K562 (cell line): ENCODE results near the gene PLAGL1. TPM values are rescaled to one million over a fixed set of nuclear protein-coding genes. Genes with fewer than 3 reads are reported as not detected.

Source experiments
- ATAC-seq: fragments of 200-7000 bp; cut with Tn5 transposase; 3 replicates; pipeline ENCODE4 v1.9.1; 2020; ENCODE audit warnings: moderate library complexity
- BruUV-seq: library from RNA; stranded (reverse); fragments of 400-500 nt; replicated peaks from 2 replicates; lab custom pipeline; 2021; lab: Mats Ljungman, UMichigan
- CTCF ChIA-PET: fragments of 300-600 bp; formaldehyde crosslinking; extraction: SDS; loops from one replicate; lab custom pipeline; 2021; ENCODE audit warnings: low intra/inter-chr PET ratio; lab: Yijun Ruan, JAX
- POLR2A ChIA-PET: fragments of 300-600, 350-650 bp; sonication (Branson Sonifier 250); formaldehyde crosslinking; extraction: SDS; loops from one replicate; lab custom pipeline; 2021; ENCODE audit warnings: antibody characterized with exemption, inconsistent platforms; lab: Yijun Ruan, JAX
- DNase-seq, 4 experiments: peaks; one replicate each; pipeline versions ENCODE4 v3.0.0 to v3.0.0-alpha.2; 2011 to 2018; ENCODE audit warnings: low spot score in 3 of 4, mixed read lengths in 3 of 4; ENCODE audit errors: extremely low read depth in 1 of 4
- FAIRE-seq: peaks from 2 replicates; lab custom pipeline; 2011; peaks lifted over from hg19 to GRCh38; lab: Jason Lieb, UNC
- H2AFZ ChIP-seq: 2 replicates; pipeline ENCODE4 v1.6.0; 2011; ENCODE audit warnings: low read depth, low read length, control low read depth, inconsistent platforms
- H3K27ac ChIP-seq: fragments of 200-600 bp; 3 replicates; pipeline ENCODE4 v1.8.0; 2011; ENCODE audit warnings: low read depth, mild to moderate bottlenecking, control low read depth, inconsistent platforms, low read length, moderate library complexity, mixed read lengths; ENCODE audit errors: extremely low read depth
- H3K27me3 ChIP-seq, 2 experiments: fragments of 300-600 bp in 1 of 2; 2 replicates in 1 of 2; 3 replicates in 1 of 2; pipeline versions ENCODE4 v1.6.0 to v1.8.0; 2011; ENCODE audit warnings: inconsistent platforms in 2 of 2, low read length in 2 of 2, mild to moderate bottlenecking in 1 of 2, mixed read lengths in 1 of 2, moderate library complexity in 1 of 2; ENCODE audit not compliant: control insufficient read depth in 2 of 2, insufficient read depth in 2 of 2
- H3K36me3 ChIP-seq: fragments of 300-600 bp; 3 replicates; pipeline ENCODE4 v1.8.0; 2011; ENCODE audit warnings: mild to moderate bottlenecking, low read length, inconsistent platforms; ENCODE audit not compliant: control insufficient read depth, insufficient read depth
- H3K4me1 ChIP-seq, 2 experiments: fragments of 200-600 bp in 1 of 2; replicated peaks in 1 of 2; 2 replicates in 1 of 2; 3 replicates in 1 of 2; pipeline versions ENCODE4 v1.5.1 to v1.8.0; 2011; ENCODE audit warnings: inconsistent platforms in 2 of 2, low read length in 2 of 2, mild to moderate bottlenecking in 1 of 2, mixed read lengths in 1 of 2, moderate library complexity in 1 of 2; ENCODE audit not compliant: control insufficient read depth in 2 of 2, insufficient read depth in 2 of 2
- H3K4me2 ChIP-seq: 2 replicates; pipeline ENCODE4 v1.6.1; 2011; ENCODE audit warnings: low read length, control low read depth, inconsistent platforms, mixed read lengths; ENCODE audit not compliant: insufficient read depth
- H3K4me3 ChIP-seq: fragments of 200-600 bp; sonication (generic), shearing (Covaris generic); 2 replicates; pipeline ENCODE4 v1.5.1; 2016; ENCODE audit warnings: control low read depth, inconsistent platforms
- H3K79me2 ChIP-seq: fragments of 200-600 bp; 3 replicates; pipeline ENCODE4 v1.8.0; 2011; ENCODE audit warnings: low read length, inconsistent platforms; ENCODE audit not compliant: control insufficient read depth, insufficient read depth
- H3K9ac ChIP-seq, 2 experiments: 2 replicates each; pipeline versions ENCODE4 v1.6.0 to v1.6.1; 2011; ENCODE audit warnings: low read depth in 2 of 2, low read length in 2 of 2, control low read depth in 1 of 2, inconsistent platforms in 1 of 2, mild to moderate bottlenecking in 1 of 2, mixed read lengths in 1 of 2; ENCODE audit not compliant: insufficient read depth in 1 of 2
- H3K9me1 ChIP-seq: one replicate; pipeline ENCODE4 v1.6.0; 2011; ENCODE audit warnings: inconsistent platforms, mild to moderate bottlenecking, low read length, moderate library complexity; ENCODE audit not compliant: control insufficient read depth, insufficient read depth
- H3K9me3 ChIP-seq: replicated peaks from 2 replicates; pipeline ENCODE4 v1.5.1; 2011; ENCODE audit warnings: low read depth, low read length, inconsistent platforms; ENCODE audit not compliant: control insufficient read depth, insufficient read depth
- H4K20me1 ChIP-seq: replicated peaks from 2 replicates; pipeline ENCODE4 v1.6.1; 2011; ENCODE audit warnings: low read length, inconsistent platforms, mixed read lengths; ENCODE audit not compliant: control insufficient read depth, insufficient read depth
- ASH1L ChIP-seq: fragments of 450-650 bp; IDR thresholded peaks from 2 replicates; pipeline ENCODE4 v1.6.1; 2018; ENCODE audit warnings: borderline replicate concordance, mild to moderate bottlenecking, low read depth; ENCODE audit not compliant: partially characterized antibody
- CBFB ChIP-seq: sonication (generic); formaldehyde crosslinking; IDR thresholded peaks from 2 replicates; pipeline ENCODE4 v1.4.0; 2020; ENCODE audit warnings: mild to moderate bottlenecking, missing genetic modification reagents
- CREB3L1 ChIP-seq: fragments of 450-650 bp; IDR thresholded peaks from 2 replicates; pipeline ENCODE4 v1.6.1; 2014; ENCODE audit warnings: low read depth, mild to moderate bottlenecking, moderate library complexity, borderline replicate concordance
- FOXK1 ChIP-seq: sonication (generic); formaldehyde crosslinking; IDR thresholded peaks from 2 replicates; pipeline ENCODE4 v1.8.0; 2022; ENCODE audit warnings: missing genetic modification reagents, mild to moderate bottlenecking, borderline replicate concordance
- HCFC1 ChIP-seq: IDR thresholded peaks from 2 replicates; pipeline ENCODE4 v1.6.1; 2012; ENCODE audit warnings: low read depth, low read length, improper control_type of control experiment
- KDM5B ChIP-seq: fragments of 200-600 bp; sonication (generic); IDR thresholded peaks from 2 replicates; pipeline ENCODE4 v1.6.1; 2012; ENCODE audit warnings: low read depth, mild to moderate bottlenecking, moderate library complexity, low read length, control low read depth, inconsistent platforms; ENCODE audit not compliant: insufficient replicate concordance
- MYC ChIP-seq, 2 experiments: fragments of 250-450 bp in 1 of 2; sonication (Bioruptor Pico) in 1 of 2; IDR thresholded peaks; 2 replicates each; pipeline versions ENCODE4 v1.5.1 to v1.6.1; 2012 to 2021; ENCODE audit warnings: low read depth in 2 of 2, borderline replicate concordance in 1 of 2, improper control_type of control experiment in 1 of 2, low read length in 1 of 2, mild to moderate bottlenecking in 1 of 2, moderate library complexity in 1 of 2
- NFIX ChIP-seq: fragments of 250-450 bp; sonication (Bioruptor Pico); IDR thresholded peaks from 2 replicates; pipeline ENCODE4 v1.4.0; 2020; ENCODE audit warnings: low read depth, mild to moderate bottlenecking, moderate library complexity
- ZBTB49 ChIP-seq: sonication (generic); formaldehyde crosslinking; IDR thresholded peaks from 2 replicates; pipeline ENCODE4 v1.8.0; 2022; ENCODE audit warnings: missing genetic modification reagents, mild to moderate bottlenecking, borderline replicate concordance
- ZEB2 ChIP-seq: fragments of 450-650 bp; IDR thresholded peaks from 2 replicates; pipeline ENCODE4 v1.6.1; 2016
- ZNF140 ChIP-seq: fragments of 250-450 bp; sonication (Bioruptor Pico); IDR thresholded peaks from 2 replicates; pipeline ENCODE4 v1.8.0; 2021; ENCODE audit warnings: moderate library complexity, mild to moderate bottlenecking, inconsistent platforms
- ZNF57 ChIP-seq: fragments of 450-650 bp; formaldehyde crosslinking; IDR thresholded peaks from 2 replicates; pipeline ENCODE4 v1.4.0; 2020; ENCODE audit warnings: mild to moderate bottlenecking, moderate library complexity
- WGBS: fragments of 100-300 bp; shearing (Covaris generic); methylation state at CpG from one replicate; pipeline ENCODE4 v1.1.6; 2016; ENCODE audit warnings: low coverage, mixed read lengths; ENCODE audit not compliant: insufficient coverage; ENCODE audit errors: missing lambda C conversion rate; 5-methylcytosine and 5-hydroxymethylcytosine counted together
- in situ Hi-C: fragments of 300-500 bp; cut with MboI; formaldehyde crosslinking; loops from 4 replicates; pipeline ENCODE4 v1.15.0; 2018; ENCODE audit warnings: inconsistent platforms, mixed read lengths
- intact Hi-C: fragments of 100-400 bp; cut with micrococcal nuclease; formaldehyde crosslinking; loops from 2 replicates; pipeline ENCODE4 v1.14.2; 2022
- polyA plus RNA-seq, 8 experiments: library from polyadenylated mRNA; depleted of rRNA in 4 of 8; stranded (reverse) in 5 of 8; unstranded in 3 of 8; fragments of >200 nt; fragmentation: Nextera tagmentation in 2 of 8; fragmentation: Illumina TruSeq in 1 of 8; extraction: Ambion mirVana in 2 of 8; extraction: Trizol in 1 of 8; gene quantifications; 2 replicates each; pipeline versions ENCODE4 v1.2.1 to v1.2.3, GENCODE V29; 2011 to 2014; ENCODE audit warnings: inconsistent platforms in 1 of 8, missing spikeins in 1 of 8
- total RNA-seq, 7 experiments: library from RNA; depleted of rRNA in 6 of 7; stranded (reverse); fragments of >200 nt in 6 of 7; fragmentation: Illumina TruSeq in 2 of 7; extraction: Trizol in 2 of 7; gene quantifications; 2 replicates each; pipeline versions ENCODE4 v1.2.1 to v1.2.3, GENCODE V29; 2011 to 2021; ENCODE audit warnings: low replicate concordance in 1 of 7

PLAGL1 gene
- total and polyA plus RNA-seq, 9 of the 15 experiments (the other 6 are each of a cell fraction or from before 2014, with no cell fraction given) = 4.9 to 29.6 (median 13.2) TPM

- FAIRE-seq (no peak), ATAC-seq (no peak), DNase-seq (no peak)
- H3K9ac ChIP-seq = no peak overlapping the region
- no peaks in the 10 kb centered on the region for H4K20me1 ChIP-seq
- no peaks in the 10 kb centered on the region for H3K27me3 ChIP-seq
- POLR2A ChIA-PET = no interaction called here
- intact Hi-C loops = no loop called here
- BruUV-seq = no TSS peak
- H3K4me1 ChIP-seq = peaks cover 0 to 7% of the 10 kb centered on the region in 2 experiments; a peak in 2 of 5 replicates
- in situ Hi-C loops = no loop called here
- no peak overlapping the region for H2AFZ ChIP-seq
- no peaks in the 10 kb centered on the region for H3K36me3 ChIP-seq
- H3K79me2 ChIP-seq = no peaks in the 10 kb centered on the region
- 40% methylated on average over 5 of the region's 5 CpGs for WGBS
- CTCF ChIA-PET = no interaction called here
- no peaks in the 10 kb centered on the region for H3K9me3 ChIP-seq
- H3K4me3 ChIP-seq = no peak overlapping the region
- H3K4me2 ChIP-seq = no peak overlapping the region
- TF ChIP-seq ZNF140 (CRISPR knock-in tag) (no peak), FOXK1 (CRISPR knock-in tag) (no peak), ASH1L (no peak), HCFC1 (no peak), ZNF57 (CRISPR knock-in tag) (no peak), ZEB2 (no peak), CREB3L1 (no peak), KDM5B (no peak), ZBTB49 (CRISPR knock-in tag) (no peak), CBFB (CRISPR knock-in tag) (no peak), MYC (IDR thresholded peaks at IDR 0.05; ENCODE audit: low read depth, low read length) (no peak), MYC (CRISPR knock-in tag; IDR thresholded peaks at IDR 0.05; ENCODE audit: borderline replicate concordance, low read depth) (no peak), NFIX (CRISPR knock-in tag) (no peak)
- no peaks in the 10 kb centered on the region for H3K9me1 ChIP-seq
- no peak overlapping the region for H3K27ac ChIP-seq
These were observed 21.5 kb downstream of the PLAGL1 start for GRCh38 chr6:143986463-143987065.
